OCI-LY1 (cell line): ENCODE data around the gene USP2.

Experiments
- CTCF ChIP-seq: fragments of 200-600 bp; sonication (generic), shearing (Covaris generic); IDR thresholded peaks from 2 replicates; pipeline ENCODE4 v1.5.1; 2017; ENCODE audit warnings: mild to moderate bottlenecking, antibody characterized with exemption, low read length, moderate library complexity, mixed read lengths
- EZH2 ChIP-seq: fragments of 200-600 bp; sonication (generic), shearing (Covaris generic); IDR thresholded peaks from 2 replicates; pipeline ENCODE4 v1.8.0; 2017; ENCODE audit warnings: borderline replicate concordance, mixed run types, mild to moderate bottlenecking, antibody characterized with exemption, low read length, moderate library complexity, mixed read lengths

GRCh38 chr11:119363081-119363850, 18.2 kb downstream of the USP2 start:
- TF ChIP-seq CTCF (no peak), EZH2 (no peak)
